VCaP (cell line): ENCODE measurements around the gene TM4SF4.

ENCODE experiments used
- H3K27ac ChIP-seq: fragments of 450-650 bp; 2 replicates; pipeline ENCODE4 v1.5.1; 2017
- CTCF ChIP-seq: fragments of 450-650 bp; conservative IDR thresholded peaks from 2 replicates; pipeline ENCODE4 v1.5.1; 2017; ENCODE audit warnings: mild to moderate bottlenecking, moderate library complexity

The TM4SF4 gene

GRCh38 chr3:149464542-149465328 lies 9.8 kb upstream of the TM4SF4 start:
- no peak for TF ChIP-seq CTCF
- no peak overlapping the region for H3K27ac ChIP-seq

GRCh38 chr3:149465351-149465883 lies 9.1 kb upstream of the TM4SF4 start:
- no peak for TF ChIP-seq CTCF
- no peak overlapping the region for H3K27ac ChIP-seq

- H3K27ac ChIP-seq = no peak overlapping the region
- TF ChIP-seq CTCF = no peak
Observed at GRCh38 chr3:149466192-149466591, 8.3 kb upstream of the TM4SF4 start.

GRCh38 chr3:149468504-149469212 lies 5.8 kb upstream of the TM4SF4 start:
- no peak for TF ChIP-seq CTCF
- H3K27ac ChIP-seq = no peak overlapping the region

- no peak for TF ChIP-seq CTCF
- H3K27ac ChIP-seq = no peak overlapping the region
Observed at GRCh38 chr3:149470381-149470780, 4.1 kb upstream of the TM4SF4 start.

GRCh38 chr3:149472030-149472797 lies 2.3 kb upstream of the TM4SF4 start:
- no peak overlapping the region for H3K27ac ChIP-seq
- TF ChIP-seq CTCF = no peak
